ENCODE measurements around the gene SMCO1. TPM values are rescaled to one million over a fixed set of nuclear protein-coding genes. Genes with fewer than 3 reads are reported as not detected.
"Not testable (repeated sequence)": the region's sequence is repeated elsewhere in the genome, so short reads cannot be mapped to it uniquely, and the experiment has no call there.

SMCO1 gene
- total RNA-seq, 1 donor from 2014 or later = 78.6 TPM

DNA sequence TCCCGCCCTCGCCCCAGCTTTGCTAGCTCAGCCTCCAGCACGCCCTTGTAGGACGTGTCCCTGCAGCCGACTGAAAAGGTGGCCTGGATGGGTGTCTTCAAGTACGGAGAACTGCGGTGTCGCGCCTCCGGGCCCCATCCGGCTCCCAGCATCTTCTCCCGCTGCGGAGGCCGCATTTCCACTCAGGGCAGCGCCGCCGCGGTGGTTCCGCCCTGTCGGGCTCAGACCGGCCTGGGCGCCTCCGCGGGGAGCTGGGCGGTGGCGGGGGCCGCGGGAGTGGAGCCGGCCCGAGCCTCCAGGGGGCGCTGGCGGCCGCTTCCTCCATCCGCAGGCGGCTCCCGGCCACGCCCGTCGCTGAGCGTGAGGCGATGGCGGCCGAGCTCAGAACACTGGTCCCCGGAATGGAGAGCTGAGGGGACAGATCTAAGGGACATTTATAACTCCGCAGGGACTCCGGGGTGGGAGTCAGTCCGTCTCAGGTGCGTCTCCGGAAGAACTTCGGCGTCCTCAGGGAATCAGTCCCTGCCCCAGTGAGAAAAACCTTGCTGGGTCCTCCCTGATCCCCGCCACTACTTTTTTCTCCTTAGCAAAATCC lies 13.6 kb upstream of the SMCO1 start:
- peak; percentile 93 for DNase-seq (ENCODE audit: missing footprints)
- intact Hi-C loops (cut with DNase I) = no loop called here
- ATAC-seq = peak; percentile 95

DNA sequence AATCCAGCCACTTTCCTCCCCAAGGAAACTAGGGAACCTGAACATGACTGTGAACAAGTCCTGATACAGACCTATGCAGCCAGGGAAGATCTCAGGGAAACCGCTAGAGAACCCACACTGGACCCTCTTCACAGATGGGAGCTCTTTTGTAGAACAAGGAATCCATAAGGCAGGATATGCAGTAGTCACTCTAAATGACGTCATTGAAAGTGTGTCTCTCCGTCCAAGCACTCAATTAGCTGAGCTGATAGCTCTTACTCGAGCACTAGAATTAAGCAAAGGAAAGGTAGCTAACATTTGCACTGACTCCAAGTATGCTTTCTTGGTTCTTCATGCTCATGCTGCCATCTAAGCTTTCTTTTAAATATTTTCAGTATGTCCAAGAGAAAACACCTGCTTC lies 10.0 kb upstream of the SMCO1 start:
- no peak for ATAC-seq
- intact Hi-C loops (cut with DNase I) = no loop called here
- DNase-seq (ENCODE audit: missing footprints) = no peak

GRCh38 chr3:196524527-196524926 lies 9.4 kb upstream of the SMCO1 start:
- intact Hi-C loops (cut with DNase I) = no loop called here
- DNase-seq (ENCODE audit: missing footprints) = no peak
- ATAC-seq = no peak

- DNase-seq (ENCODE audit: missing footprints) = no peak
- ATAC-seq = no peak
- intact Hi-C loops (cut with DNase I) = no loop called here
Observed at GRCh38 chr3:196523841-196524240, 8.7 kb upstream of the SMCO1 start.

- ATAC-seq; intact Hi-C loops (cut with DNase I); DNase-seq (ENCODE audit: missing footprints): not testable (repeated sequence)
Observed at GRCh38 chr3:196521291-196521690, 6.1 kb upstream of the SMCO1 start.

DNA sequence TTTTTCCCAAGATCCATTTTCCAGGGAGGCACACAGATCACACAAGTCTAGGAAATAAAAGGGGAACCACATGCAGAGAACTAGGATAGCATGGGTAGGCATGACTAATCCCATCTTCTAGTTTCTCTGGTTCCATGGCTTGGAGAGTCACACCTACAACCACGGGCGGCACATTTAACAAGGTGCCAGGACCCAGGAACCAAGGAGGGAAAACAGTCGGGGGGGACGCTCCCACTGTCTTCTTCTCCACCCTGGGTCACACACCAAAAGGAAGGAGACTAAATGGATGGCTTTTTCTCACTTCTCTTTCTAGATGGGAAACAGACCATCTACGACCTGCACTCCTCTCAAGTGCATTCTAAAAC lies 4.6 kb upstream of the SMCO1 start:
- DNase-seq (ENCODE audit: missing footprints) = no peak
- intact Hi-C loops (cut with DNase I) = loop anchor here (2.0 to 5.0 kb wide), 3 partner anchors 33 to 437 kb away; partner anchors contain the start of gene TFRC
- ATAC-seq = no peak

GRCh38 chr3:196518966-196519717 lies 4.0 kb upstream of the SMCO1 start:
- intact Hi-C loops (cut with DNase I) = loop anchor here (2.0 to 5.0 kb wide), 3 partner anchors 32 to 437 kb away; partner anchors contain the start of gene TFRC
- no peak for DNase-seq (ENCODE audit: missing footprints)
- ATAC-seq = peak; percentile 43

DNA sequence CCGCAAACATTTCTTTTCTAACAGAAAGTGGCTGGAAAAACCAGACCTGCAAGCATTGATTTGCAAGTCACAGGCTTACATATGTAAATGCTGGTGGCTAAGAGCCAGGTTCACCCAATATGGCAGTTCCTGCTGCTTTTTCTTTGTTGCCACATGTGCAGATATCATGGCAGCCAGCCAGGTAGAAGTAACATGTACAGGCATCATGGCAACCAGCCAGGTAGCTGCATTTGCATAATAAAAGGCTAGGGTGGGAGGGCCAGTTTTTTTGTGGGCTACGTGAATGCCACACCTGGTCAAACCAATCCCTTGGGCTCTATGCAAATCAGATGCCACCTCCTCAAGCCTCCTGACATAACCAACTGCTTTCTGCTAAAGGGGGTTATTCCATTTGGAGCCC lies 2.8 kb upstream of the SMCO1 start:
- ATAC-seq (no peak), DNase-seq (ENCODE audit: missing footprints) (no peak)
- intact Hi-C loops (cut with DNase I) = loop anchor here (2.0 to 5.0 kb wide), 3 partner anchors 31 to 436 kb away; partner anchors contain the start of gene TFRC

- no peak for DNase-seq (ENCODE audit: missing footprints)
- intact Hi-C loops (cut with DNase I) = loop anchor here (5.0 kb wide), 2 partner anchors 265 to 435 kb away; partner anchors contain the start of gene TFRC
- ATAC-seq = no peak
Observed at GRCh38 chr3:196517162-196517800, 2.1 kb upstream of the SMCO1 start.

GRCh38 chr3:196514350-196514716 lies 813 bp downstream of the SMCO1 start:
- no peak for DNase-seq (ENCODE audit: missing footprints)
- intact Hi-C loops (cut with DNase I) = no loop called here
- ATAC-seq = no peak

DNA sequence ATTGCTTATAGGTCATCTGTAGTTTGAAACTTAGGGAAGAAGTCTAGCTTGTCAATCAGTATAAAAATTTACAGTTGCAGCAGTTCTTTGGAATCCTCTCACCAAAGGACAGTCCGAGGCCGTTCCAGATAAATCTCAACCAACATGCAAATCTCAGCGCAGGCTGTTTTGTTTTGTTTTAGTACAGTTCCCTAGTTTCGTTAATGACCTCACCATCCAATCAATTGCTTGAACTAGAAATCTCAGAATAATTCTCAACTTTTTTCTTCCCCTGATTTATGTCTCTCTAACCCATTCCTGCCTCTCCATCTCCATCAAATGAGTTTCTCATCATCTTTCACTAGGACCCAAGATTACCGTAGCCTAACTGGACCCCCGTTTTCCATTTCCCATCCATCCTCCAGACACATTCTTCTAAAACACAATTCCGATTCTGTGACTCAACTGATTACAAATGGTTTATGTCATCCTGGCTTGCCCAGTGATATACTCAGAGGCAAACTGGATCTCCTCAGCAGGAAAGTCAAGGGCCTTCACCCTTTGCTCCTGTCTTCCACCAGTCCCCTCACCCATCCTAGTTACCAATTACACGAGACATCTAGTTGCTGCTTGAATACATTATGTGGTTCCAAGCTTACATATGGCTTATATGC lies 1.3 kb downstream of the SMCO1 start:
- no peak for DNase-seq (ENCODE audit: missing footprints)
- ATAC-seq = peak; percentile 37
- intact Hi-C loops (cut with DNase I) = no loop called here

DNA sequence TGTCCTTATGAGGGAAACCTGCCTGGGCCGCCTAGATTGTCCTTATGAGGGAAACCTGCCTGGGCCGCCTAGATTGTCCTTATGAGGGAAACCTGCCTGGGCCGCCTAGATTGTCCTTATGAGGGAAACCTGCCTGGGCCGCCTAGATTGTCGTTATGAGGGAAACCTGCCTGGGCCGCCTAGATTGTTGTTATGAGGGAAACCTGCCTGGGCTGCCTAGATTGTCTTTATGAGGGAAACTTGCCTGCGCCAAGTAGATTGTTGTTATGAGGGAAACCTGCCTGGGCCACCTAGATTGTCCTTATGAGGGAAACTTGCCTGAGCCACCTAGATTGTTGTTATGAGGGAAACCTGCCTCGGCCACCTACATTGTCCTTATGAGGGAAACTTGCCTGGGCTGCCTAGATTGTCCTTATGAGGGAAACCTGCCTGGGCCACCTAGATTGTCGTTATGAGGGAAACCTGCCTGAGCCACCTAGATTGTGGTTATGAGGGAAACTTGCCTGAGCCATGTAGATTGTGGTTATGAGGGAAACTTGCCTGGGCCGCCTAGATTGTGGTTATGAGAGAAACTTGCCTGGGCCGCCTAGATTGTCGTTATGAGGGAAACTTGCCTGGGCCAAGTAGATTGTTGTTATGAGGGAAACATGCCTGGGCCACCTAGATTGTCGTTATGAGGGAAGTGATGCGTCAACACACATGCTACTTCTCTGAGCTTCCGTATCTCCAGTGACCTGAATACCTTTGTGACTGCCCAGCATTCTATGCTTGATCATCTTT lies 3.3 kb downstream of the SMCO1 start:
- intact Hi-C loops (cut with DNase I); DNase-seq (ENCODE audit: missing footprints); ATAC-seq: not testable (repeated sequence)

DNA sequence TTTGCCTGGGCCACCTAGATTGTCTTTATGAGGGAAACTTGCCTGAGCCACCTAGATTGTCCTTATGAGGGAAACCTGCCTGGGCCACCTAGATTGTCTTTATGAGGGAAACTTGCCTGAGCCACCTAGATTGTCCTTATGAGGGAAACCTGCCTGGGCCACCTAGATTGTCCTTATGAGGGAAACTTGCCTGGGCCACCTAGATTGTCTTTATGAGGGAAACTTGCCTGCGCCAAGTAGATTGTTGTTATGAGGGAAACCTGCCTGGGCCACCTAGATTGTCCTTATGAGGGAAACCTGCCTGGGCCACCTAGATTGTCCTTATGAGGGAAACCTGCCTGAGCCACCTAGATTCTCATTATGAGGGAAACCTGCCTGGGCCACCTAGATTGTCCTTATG lies 4.0 kb downstream of the SMCO1 start:
- DNase-seq (ENCODE audit: missing footprints); intact Hi-C loops (cut with DNase I); ATAC-seq: not testable (repeated sequence)

DNA sequence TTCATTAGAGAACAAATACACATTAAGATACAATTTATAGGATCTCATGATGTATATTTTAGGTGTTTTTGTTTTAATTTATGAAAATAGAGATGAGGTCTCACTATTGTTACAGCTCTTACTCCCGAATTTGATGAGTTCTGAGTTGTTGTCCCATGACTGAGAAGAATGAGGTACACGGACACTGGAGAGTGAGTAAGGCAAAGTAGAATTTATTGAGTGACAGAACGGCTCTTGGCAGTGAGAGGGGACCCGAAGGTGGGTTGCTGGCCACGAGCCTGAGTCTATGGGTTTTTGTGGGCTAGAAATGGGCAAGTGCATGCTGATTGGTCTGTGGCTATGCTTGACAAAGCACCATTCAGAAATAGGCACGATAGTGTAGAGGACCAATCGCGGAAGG lies 8.5 kb downstream of the SMCO1 start:
- intact Hi-C loops (cut with DNase I) = no loop called here
- ATAC-seq (no peak), DNase-seq (ENCODE audit: missing footprints) (no peak)

GRCh38 chr3:196504556-196504955 lies 10.6 kb downstream of the SMCO1 start:
- intact Hi-C loops (cut with DNase I) = loop anchor here (5.0 kb wide), 1 partner anchor 72 kb away; the partner anchor contains the start of gene UBXN7
- DNase-seq (ENCODE audit: missing footprints) (no peak), ATAC-seq (no peak)

DNA sequence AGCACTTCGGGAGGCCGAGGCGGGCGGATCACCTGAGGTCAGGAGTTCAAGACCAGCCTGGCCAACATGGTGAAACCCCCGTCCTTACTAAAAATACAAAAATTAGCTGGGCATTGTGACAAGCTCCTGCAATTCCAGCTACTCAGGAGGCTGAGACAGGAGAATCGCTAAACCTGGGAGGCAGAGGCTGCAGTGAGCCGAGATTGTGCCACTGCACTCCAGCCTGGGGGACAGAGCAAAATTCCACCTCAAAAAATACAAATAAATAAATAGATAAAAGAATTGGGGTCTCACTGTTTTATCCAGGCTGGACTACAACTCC lies 11.1 kb downstream of the SMCO1 start:
- not testable (repeated sequence) for DNase-seq (ENCODE audit: missing footprints); ATAC-seq
- intact Hi-C loops (cut with DNase I) = loop anchor here (5.0 kb wide), 1 partner anchor 72 kb away; the partner anchor contains the start of gene UBXN7

- peak; percentile 96 for ATAC-seq
- peak; percentile 96 for DNase-seq (ENCODE audit: missing footprints)
- intact Hi-C loops (cut with DNase I) = loop anchor here (5.0 kb wide), 1 partner anchor 71 kb away; the partner anchor contains the start of gene UBXN7
Observed at GRCh38 chr3:196503196-196504076, 11.7 kb downstream of the SMCO1 start, which contains the start of gene RNF168. TSS of gene RNF168 (minus strand) at chr3:196503768. CDS start at chr3:196503173, 595 bp downstream.
